Measurements from ENCODE around the gene TUT1.

The TUT1 gene

GRCh38 chr11:62603072-62603408 is 11.7 kb upstream of the TUT1 start:
- Histone ChIP-seq H3K27me3 (ENCODE audit: control insufficient read depth in 1 of 2, insufficient read depth in 2 of 2, low read length in 2 of 2) (no peaks in the 10 kb centered on the region), H3K4me3 (ENCODE audit: low read depth in 1 of 2, low read length in 2 of 2) (peak overlapping the region; percentile 59 to 83), H3K9me3 (ENCODE audit: low read length) (no peaks in the 10 kb centered on the region), H3K4me1 (ENCODE audit: insufficient read depth, low read length) (peaks cover 31% of the 10 kb centered on the region), H3K27ac (ENCODE audit: low read depth, low read length) (peak overlapping the region; percentile 93), H3K36me3 (ENCODE audit: insufficient read depth, low read length) (peaks cover 35% of the 10 kb centered on the region), H3K9ac (ENCODE audit: low read length) (no peak overlapping the region)

DNA sequence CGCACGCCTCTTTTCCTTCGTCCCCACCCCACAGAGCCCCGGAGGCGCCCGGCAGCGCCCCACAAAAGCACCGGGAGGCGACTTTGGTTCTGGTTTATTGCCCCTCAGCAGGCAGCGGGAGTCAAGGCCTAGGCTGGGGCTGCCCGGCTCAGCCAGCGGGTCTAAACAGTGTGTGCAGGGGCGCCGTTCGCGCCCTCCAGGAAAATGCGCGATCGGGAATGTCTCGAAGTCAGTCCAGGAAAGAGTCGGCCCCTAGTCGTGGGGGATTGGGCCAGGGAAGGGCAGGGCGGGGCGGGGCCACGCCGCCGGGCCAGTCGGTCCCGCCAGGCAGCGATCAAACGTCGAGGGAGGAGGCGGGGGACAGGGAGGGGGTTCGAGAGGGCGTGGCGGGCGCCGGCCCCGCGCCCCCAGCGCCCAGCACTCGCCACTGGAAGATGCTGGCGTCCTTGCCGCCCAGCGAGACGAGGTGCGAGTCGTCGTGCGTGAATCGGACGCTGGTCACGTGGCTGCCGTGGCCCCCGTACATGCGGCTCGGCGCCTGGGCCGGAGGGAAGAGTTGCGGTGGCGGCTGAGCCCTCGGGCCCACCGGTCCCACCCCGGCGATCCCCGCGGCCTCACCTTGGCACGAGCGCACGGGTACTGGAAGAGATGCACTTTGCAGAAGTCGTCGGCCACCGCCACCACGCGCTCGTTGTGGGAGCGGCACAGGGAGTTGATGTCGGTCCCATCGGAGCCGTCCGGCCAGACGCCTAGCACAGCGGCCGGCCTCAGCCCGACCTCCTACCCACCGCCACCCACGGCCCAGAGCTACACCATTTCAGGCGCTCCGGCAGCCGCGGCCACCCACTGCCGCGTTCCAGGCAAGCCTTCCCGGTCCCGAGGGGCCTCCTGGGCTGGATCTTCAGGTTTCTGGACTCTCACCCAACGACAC is 11.1 kb upstream of the TUT1 start:
- Histone ChIP-seq H3K9me3 (ENCODE audit: low read length) (no peaks in the 10 kb centered on the region), H3K4me3 (ENCODE audit: low read depth in 1 of 2, low read length in 2 of 2) (peak overlapping the region; percentile 59 to 83), H3K9ac (ENCODE audit: low read length) (peak overlapping the region; percentile 60), H3K27ac (ENCODE audit: low read depth, low read length) (peak overlapping the region; percentile 93), H3K36me3 (ENCODE audit: insufficient read depth, low read length) (peaks cover 35% of the 10 kb centered on the region), H3K4me1 (ENCODE audit: insufficient read depth, low read length) (peaks cover 31% of the 10 kb centered on the region), H3K27me3 (ENCODE audit: control insufficient read depth in 1 of 2, insufficient read depth in 2 of 2, low read length in 2 of 2) (no peaks in the 10 kb centered on the region)

DNA sequence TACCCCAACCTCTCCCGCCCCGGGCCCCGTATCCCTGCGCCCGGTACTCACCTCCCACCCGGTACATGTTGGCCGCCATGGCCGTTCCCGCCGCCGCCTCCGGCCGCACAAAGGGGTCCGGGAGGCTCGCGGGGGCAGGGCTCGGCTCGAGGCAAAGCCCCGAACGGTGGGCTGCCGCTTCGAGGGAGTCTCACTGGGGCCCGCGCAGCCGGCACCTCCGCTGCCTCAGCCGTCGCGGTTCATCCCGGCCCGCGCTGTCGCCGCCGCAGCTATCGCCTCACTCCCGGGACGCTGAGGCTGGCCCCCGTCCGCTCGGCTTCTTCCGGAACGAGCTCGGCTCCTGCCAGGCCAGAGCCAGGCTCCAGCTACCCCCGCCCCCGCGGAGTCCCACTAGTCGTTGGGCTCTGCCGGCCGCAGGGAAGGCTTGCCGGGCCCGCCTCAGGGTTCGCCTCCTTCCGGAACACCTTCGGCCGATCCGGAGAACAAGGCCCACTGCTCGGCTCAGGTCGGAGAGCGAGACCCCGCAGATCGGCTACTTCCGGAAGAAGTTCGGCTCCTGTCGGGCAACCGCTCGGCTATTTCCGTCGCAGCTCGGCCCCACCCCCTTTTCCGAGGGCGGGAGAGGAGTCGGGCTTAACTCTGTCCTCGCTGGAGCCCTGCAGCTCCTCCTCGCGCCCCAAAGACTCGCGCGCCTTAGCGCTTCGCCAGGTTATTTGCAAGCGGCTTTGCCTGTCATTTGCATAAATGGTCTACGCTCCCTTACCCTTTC is 10.2 kb upstream of the TUT1 start, which contains the start of gene MTA2:
Gene MTA2 (minus strand): TSS at position 494 of the 769 bp plus-strand sequence. CDS start 415 bp downstream, at position 79.
- H3K9ac ChIP-seq (ENCODE audit: low read length) = peak within 1 kb of the TSS; percentile 88
- H3K27me3 ChIP-seq (ENCODE audit: control insufficient read depth in 1 of 2, insufficient read depth in 2 of 2, low read length in 2 of 2) = no peaks in the 10 kb centered on the region
- peaks cover 31% of the 10 kb centered on the region for H3K4me1 ChIP-seq (ENCODE audit: insufficient read depth, low read length)
- H3K9me3 ChIP-seq (ENCODE audit: low read length) = no peaks in the 10 kb centered on the region
- peak within 1 kb of the TSS; percentile 96 for H3K27ac ChIP-seq (ENCODE audit: low read depth, low read length)
- peak within 1 kb of the TSS; percentile 83 to 93 for H3K4me3 ChIP-seq (ENCODE audit: low read depth in 1 of 2, low read length in 2 of 2)
- H3K36me3 ChIP-seq (ENCODE audit: insufficient read depth, low read length) = peaks cover 39% of the 10 kb centered on the region

DNA sequence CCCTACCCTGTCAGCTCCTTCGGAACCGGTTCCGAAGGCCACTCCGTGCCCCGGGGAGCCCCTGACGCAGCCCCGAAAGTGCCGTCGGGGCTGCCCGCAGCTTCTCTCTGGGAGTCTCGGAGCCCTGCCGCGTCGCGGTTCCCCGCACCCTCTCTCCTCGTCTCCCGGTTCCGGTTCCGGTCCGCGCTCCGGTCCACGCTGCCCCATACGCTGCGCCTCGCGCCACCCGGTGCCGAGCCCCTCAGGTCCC is 9.7 kb upstream of the TUT1 start:
- Histone ChIP-seq H3K27me3 (ENCODE audit: control insufficient read depth in 1 of 2, insufficient read depth in 2 of 2, low read length in 2 of 2) (no peaks in the 10 kb centered on the region), H3K4me3 (ENCODE audit: low read depth in 1 of 2, low read length in 2 of 2) (peak overlapping the region; percentile 83 to 93), H3K36me3 (ENCODE audit: insufficient read depth, low read length) (peaks cover 40% of the 10 kb centered on the region), H3K27ac (ENCODE audit: low read depth, low read length) (peak overlapping the region; percentile 96), H3K9ac (ENCODE audit: low read length) (peak overlapping the region; percentile 88), H3K9me3 (ENCODE audit: low read length) (no peaks in the 10 kb centered on the region), H3K4me1 (ENCODE audit: insufficient read depth, low read length) (peaks cover 31% of the 10 kb centered on the region)

GRCh38 chr11:62600367-62601121 is 9.2 kb upstream of the TUT1 start:
- H3K27me3 ChIP-seq (ENCODE audit: control insufficient read depth in 1 of 2, insufficient read depth in 2 of 2, low read length in 2 of 2) = no peaks in the 10 kb centered on the region
- H3K9me3 ChIP-seq (ENCODE audit: low read length) = no peaks in the 10 kb centered on the region
- H3K36me3 ChIP-seq (ENCODE audit: insufficient read depth, low read length) = peaks cover 44% of the 10 kb centered on the region
- H3K4me1 ChIP-seq (ENCODE audit: insufficient read depth, low read length) = peaks cover 31% of the 10 kb centered on the region
- peak overlapping the region; percentile 96 for H3K27ac ChIP-seq (ENCODE audit: low read depth, low read length)
- H3K4me3 ChIP-seq (ENCODE audit: low read depth in 1 of 2, low read length in 2 of 2) = peak overlapping the region; percentile 83 to 93
- H3K9ac ChIP-seq (ENCODE audit: low read length) = peak overlapping the region; percentile 88

DNA sequence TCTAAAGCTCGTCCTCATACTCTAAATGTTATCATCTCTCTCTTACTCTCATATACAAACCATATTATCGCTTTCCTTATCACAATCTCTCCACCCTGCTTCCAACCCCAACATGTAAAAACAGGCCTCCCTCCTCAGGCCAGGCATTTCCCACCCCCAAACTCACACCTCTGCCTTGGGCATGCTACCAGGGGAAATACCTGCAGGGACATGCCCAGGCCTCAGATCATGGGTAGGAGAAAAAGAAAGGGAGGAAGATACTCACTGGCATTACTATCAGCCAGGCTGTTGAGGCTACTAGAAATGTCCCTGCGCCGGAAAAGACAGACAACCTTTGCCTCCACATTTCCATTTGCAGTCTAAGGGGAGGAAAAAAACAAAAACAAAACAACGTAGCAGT is 8.6 kb upstream of the TUT1 start:
- Histone ChIP-seq H3K9me3 (ENCODE audit: low read length) (no peaks in the 10 kb centered on the region), H3K4me3 (ENCODE audit: low read depth in 1 of 2, low read length in 2 of 2) (peak overlapping the region; percentile 18 to 83), H3K27me3 (ENCODE audit: control insufficient read depth in 1 of 2, insufficient read depth in 2 of 2, low read length in 2 of 2) (no peaks in the 10 kb centered on the region), H3K36me3 (ENCODE audit: insufficient read depth, low read length) (peaks cover 44% of the 10 kb centered on the region), H3K9ac (ENCODE audit: low read length) (peak overlapping the region; percentile 88), H3K4me1 (ENCODE audit: insufficient read depth, low read length) (peaks cover 31% of the 10 kb centered on the region), H3K27ac (ENCODE audit: low read depth, low read length) (peak overlapping the region; percentile 64)

DNA sequence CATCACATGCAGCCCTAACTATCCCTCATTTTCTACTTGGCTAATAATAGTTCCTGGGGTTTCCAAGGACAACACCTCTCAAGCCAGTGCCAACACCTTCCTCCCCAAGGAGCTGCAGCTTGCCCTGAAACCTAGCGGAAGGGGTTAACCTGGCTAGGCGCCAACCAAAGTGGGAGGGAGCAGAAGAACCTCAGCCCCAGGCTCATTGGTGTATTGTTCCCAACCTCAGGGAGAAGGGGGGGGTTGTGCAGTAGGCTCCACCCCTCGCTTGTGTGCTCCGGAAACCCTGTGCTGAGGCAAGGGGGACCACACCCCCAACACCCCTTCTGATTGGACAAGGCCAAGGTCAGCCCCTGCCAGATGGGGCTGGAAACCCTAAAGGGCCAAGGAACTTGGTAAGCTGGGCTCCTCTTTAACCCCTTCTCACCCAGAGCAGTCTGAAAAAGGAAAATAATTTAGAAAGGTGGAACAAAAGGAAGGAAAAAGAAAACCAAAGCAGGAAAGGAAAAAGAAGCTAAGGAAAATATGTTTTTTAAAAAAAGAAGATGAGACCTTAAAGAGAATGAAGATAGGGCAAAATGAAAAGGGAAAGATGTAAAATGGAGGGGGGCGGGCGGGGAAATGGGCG is 7.9 kb upstream of the TUT1 start:
- peaks cover 31% of the 10 kb centered on the region for H3K4me1 ChIP-seq (ENCODE audit: insufficient read depth, low read length)
- peak overlapping the region; percentile 64 for H3K27ac ChIP-seq (ENCODE audit: low read depth, low read length)
- no peak overlapping the region for H3K9ac ChIP-seq (ENCODE audit: low read length)
- H3K4me3 ChIP-seq (ENCODE audit: low read depth in 1 of 2, low read length in 2 of 2) = no peak overlapping the region
- no peaks in the 10 kb centered on the region for H3K9me3 ChIP-seq (ENCODE audit: low read length)
- H3K36me3 ChIP-seq (ENCODE audit: insufficient read depth, low read length) = peaks cover 49% of the 10 kb centered on the region
- H3K27me3 ChIP-seq (ENCODE audit: control insufficient read depth in 1 of 2, insufficient read depth in 2 of 2, low read length in 2 of 2) = no peaks in the 10 kb centered on the region

DNA sequence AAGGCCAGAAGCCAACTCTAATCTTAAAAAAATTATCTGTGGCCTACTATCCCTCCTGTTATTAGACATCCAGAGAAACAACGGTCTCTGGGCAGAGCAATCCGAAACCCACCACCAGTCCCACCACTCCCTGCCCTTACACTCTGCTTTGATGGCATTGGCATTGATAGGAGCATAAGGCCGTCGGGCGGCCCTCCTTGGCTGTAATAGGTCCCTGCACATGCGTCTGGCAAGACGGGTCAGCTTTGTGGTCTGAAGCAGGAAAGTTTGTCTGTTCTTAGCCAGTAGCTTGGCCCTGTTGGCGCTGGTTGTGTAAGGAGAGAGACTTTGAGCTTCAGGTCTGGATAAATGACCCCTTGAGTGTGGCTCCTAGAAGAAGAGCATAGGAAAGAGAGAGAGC is 3.8 kb upstream of the TUT1 start:
- H3K4me3 ChIP-seq (ENCODE audit: low read depth in 1 of 2, low read length in 2 of 2) = no peak overlapping the region
- no peak overlapping the region for H3K27ac ChIP-seq (ENCODE audit: low read depth, low read length)
- H3K36me3 ChIP-seq (ENCODE audit: insufficient read depth, low read length) = peaks cover 59% of the 10 kb centered on the region
- no peaks in the 10 kb centered on the region for H3K9me3 ChIP-seq (ENCODE audit: low read length)
- peaks cover 32% of the 10 kb centered on the region for H3K4me1 ChIP-seq (ENCODE audit: insufficient read depth, low read length)
- H3K27me3 ChIP-seq (ENCODE audit: control insufficient read depth in 1 of 2, insufficient read depth in 2 of 2, low read length in 2 of 2) = no peaks in the 10 kb centered on the region
- no peak overlapping the region for H3K9ac ChIP-seq (ENCODE audit: low read length)

DNA sequence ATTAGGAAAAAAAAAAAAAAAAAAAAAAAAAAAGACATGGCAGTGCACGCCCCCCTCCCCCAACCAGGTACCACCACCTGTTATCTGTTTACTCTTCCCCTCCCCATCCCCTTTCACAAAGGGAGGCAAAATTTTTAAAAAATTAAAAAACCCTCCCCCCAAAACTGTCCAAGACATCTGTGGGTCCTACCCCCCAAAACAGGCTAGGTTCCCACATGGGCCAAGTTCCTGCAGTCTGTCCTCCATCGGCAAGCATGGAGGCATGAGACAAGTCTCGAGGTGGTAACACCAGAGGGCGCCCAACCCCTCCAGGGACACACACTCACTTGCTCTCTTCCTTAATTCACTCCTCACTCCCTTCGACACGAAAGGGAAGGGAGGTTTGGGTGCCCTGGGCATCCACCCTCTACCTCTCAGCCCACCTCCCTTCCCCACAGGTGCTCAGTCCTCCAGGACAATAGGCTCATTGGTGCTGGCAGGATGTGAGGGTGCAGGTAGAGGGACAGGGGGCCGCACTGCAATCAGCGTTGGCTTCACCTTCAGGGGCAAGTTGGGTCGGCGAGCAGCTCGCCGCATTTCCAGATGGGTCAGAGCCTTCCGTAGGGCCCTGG is 2.2 kb upstream of the TUT1 start:
- Histone ChIP-seq H3K4me3 (ENCODE audit: low read depth in 1 of 2, low read length in 2 of 2) (no peak overlapping the region), H3K36me3 (ENCODE audit: insufficient read depth, low read length) (peaks cover 52% of the 10 kb centered on the region)

GRCh38 chr11:62592989-62593421 is 1.7 kb upstream of the TUT1 start:
- Histone ChIP-seq H3K4me1 (ENCODE audit: insufficient read depth, low read length) (peaks cover 15% of the 10 kb centered on the region), H3K4me3 (ENCODE audit: low read depth in 1 of 2, low read length in 2 of 2) (no peak overlapping the region), H3K36me3 (ENCODE audit: insufficient read depth, low read length) (peaks cover 49% of the 10 kb centered on the region), H3K27ac (ENCODE audit: low read depth, low read length) (peak overlapping the region; percentile 99), H3K27me3 (ENCODE audit: control insufficient read depth in 1 of 2, insufficient read depth in 2 of 2, low read length in 2 of 2) (no peaks in the 10 kb centered on the region), H3K9me3 (ENCODE audit: low read length) (no peaks in the 10 kb centered on the region), H3K9ac (ENCODE audit: low read length) (peak overlapping the region; percentile 85)

More for the DNA sequence above, 2.2 kb upstream of the TUT1 start:
- Histone ChIP-seq H3K27me3 (ENCODE audit: control insufficient read depth in 1 of 2, insufficient read depth in 2 of 2, low read length in 2 of 2) (no peaks in the 10 kb centered on the region), H3K9ac (ENCODE audit: low read length) (no peak overlapping the region), H3K4me1 (ENCODE audit: insufficient read depth, low read length) (peaks cover 16% of the 10 kb centered on the region), H3K27ac (ENCODE audit: low read depth, low read length) (peak overlapping the region; percentile 46), H3K9me3 (ENCODE audit: low read length) (no peaks in the 10 kb centered on the region)
